ENCODE results near the gene BCL2.

The BCL2 gene

DNA sequence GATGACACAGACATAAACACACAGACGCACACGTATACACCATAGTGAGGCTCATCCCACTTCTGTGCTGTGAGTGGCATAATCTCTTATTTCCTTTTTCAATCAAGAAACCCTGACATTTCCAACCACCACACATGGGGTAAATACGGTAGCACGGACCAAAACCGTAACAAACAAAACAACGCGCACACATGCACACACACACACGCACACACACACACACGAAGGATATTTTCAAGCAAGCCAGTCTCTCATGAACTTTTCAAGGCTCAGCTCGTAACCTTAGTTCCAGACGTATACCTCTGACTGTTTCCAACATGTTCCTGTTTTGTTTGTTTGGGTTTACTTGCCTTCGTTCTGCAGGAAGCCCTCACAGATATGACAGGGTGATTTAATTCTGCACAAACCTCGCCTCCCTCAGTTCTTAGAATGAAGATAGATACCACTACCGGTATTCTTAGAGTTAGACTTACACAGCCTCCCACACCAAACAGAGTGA, 119.8 kb downstream of the BCL2 start:
- H3K4me3 ChIP-seq (ENCODE audit: low read length): no peak overlapping the region
- peaks cover 35% of the 10 kb centered on the region for H3K36me3 ChIP-seq (replicated peaks; ENCODE audit: low read depth, low read length)
- no peak overlapping the region for H3K4me2 ChIP-seq (ENCODE audit: low read length)
- no peak overlapping the region for H2AFZ ChIP-seq (ENCODE audit: low read depth, low read length)
- H3K4me1 ChIP-seq (ENCODE audit: low read length): peaks cover 32% of the 10 kb centered on the region
- peaks cover 98% of the 10 kb centered on the region for H3K79me2 ChIP-seq (ENCODE audit: low read length)
- no peak overlapping the region for H3K27ac ChIP-seq (ENCODE audit: low read length)
- H3K9me3 ChIP-seq (ENCODE audit: insufficient read depth, low read length): no peaks in the 10 kb centered on the region
- no peaks in the 10 kb centered on the region for H3K27me3 ChIP-seq (ENCODE audit: low read depth, low read length)
- H3K9ac ChIP-seq (ENCODE audit: low read length): no peak overlapping the region
- no peak for TF ChIP-seq EZH2phosphoT487 (IDR thresholded peaks at IDR 0.05; ENCODE audit: low read depth)
- TF ChIP-seq, protein P1, sequence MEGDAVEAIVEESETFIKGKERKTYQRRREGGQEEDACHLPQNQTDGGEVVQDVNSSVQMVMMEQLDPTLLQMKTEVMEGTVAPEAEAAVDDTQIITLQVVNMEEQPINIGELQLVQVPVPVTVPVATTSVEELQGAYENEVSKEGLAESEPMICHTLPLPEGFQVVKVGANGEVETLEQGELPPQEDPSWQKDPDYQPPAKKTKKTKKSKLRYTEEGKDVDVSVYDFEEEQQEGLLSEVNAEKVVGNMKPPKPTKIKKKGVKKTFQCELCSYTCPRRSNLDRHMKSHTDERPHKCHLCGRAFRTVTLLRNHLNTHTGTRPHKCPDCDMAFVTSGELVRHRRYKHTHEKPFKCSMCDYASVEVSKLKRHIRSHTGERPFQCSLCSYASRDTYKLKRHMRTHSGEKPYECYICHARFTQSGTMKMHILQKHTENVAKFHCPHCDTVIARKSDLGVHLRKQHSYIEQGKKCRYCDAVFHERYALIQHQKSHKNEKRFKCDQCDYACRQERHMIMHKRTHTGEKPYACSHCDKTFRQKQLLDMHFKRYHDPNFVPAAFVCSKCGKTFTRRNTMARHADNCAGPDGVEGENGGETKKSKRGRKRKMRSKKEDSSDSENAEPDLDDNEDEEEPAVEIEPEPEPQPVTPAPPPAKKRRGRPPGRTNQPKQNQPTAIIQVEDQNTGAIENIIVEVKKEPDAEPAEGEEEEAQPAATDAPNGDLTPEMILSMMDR (IDR thresholded peaks at IDR 0.05; ENCODE audit: low read depth, low read length): no peak
- peaks cover 96% of the 10 kb centered on the region for H4K20me1 ChIP-seq (ENCODE audit: insufficient read depth, low read length)

DNA sequence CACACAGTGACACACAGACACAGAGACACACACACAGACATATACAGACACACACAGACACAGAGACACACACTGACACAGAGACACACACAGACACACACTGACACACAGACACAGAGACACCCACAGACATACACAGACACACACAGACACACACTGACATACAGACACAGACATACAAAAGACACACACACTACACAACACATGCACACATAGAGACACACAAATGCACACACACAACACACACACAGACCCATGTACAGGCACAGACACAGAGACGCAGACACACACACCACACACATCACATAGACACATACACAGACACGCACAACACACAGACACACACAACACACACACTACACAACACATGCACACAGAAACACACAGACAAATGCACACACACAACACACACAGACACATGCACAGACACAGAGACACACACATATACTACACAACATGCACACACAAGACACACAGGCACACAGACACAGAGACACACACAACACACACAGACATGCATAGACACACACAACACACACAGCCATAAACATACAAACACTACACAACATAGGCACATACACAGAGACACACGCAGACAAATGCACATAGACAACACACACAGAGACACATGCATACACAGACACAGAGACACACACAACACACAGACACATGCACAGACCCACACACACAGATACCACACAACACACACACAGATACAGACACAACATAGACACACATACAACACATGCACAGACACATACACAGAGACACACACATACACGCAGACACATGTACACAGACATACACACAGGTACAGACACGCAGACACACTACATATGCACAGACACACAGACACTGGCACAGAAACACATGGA, 120.5 kb downstream of the BCL2 start:
- no peak overlapping the region for H3K9ac ChIP-seq (ENCODE audit: low read length)
- peaks cover 34% of the 10 kb centered on the region for H3K36me3 ChIP-seq (replicated peaks; ENCODE audit: low read depth, low read length)
- peaks cover 95% of the 10 kb centered on the region for H4K20me1 ChIP-seq (ENCODE audit: insufficient read depth, low read length)
- no peaks in the 10 kb centered on the region for H3K9me3 ChIP-seq (ENCODE audit: insufficient read depth, low read length)
- TF ChIP-seq, protein P1 (IDR thresholded peaks at IDR 0.05; ENCODE audit: low read depth, low read length): no peak
- no peak for TF ChIP-seq EZH2phosphoT487 (IDR thresholded peaks at IDR 0.05; ENCODE audit: low read depth)
- no peak overlapping the region for H3K4me3 ChIP-seq (ENCODE audit: low read length)
- no peak overlapping the region for H3K27ac ChIP-seq (ENCODE audit: low read length)
- no peaks in the 10 kb centered on the region for H3K27me3 ChIP-seq (ENCODE audit: low read depth, low read length)
- peaks cover 98% of the 10 kb centered on the region for H3K79me2 ChIP-seq (ENCODE audit: low read length)
- peak overlapping the region; percentile 36 for H3K4me2 ChIP-seq (ENCODE audit: low read length)
- H3K4me1 ChIP-seq (ENCODE audit: low read length): peaks cover 32% of the 10 kb centered on the region
- H2AFZ ChIP-seq (ENCODE audit: low read depth, low read length): no peak overlapping the region

DNA sequence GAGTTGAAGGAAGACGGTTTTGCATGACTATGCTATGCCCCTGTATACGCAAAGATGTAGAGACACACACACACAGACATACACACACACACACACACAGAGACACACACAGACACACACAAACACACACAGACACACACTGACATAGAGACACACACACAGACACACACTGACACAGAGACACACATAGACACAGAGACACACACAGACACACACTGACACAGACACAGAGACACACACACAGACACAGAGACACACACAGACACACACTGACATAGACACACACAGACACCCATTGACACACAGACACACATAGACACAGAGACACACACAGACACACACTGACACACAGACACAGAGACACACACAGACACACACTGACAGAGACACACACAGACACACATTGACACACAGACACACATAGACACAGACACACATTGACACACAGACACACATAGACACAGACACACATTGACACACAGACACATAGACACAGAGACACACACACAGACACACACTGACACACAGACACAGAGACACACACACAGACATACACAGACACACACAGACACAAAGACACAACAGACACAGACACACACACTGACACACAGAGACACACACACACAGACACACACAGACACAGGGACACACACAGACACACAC, 121.3 kb downstream of the BCL2 start:
- peaks cover 98% of the 10 kb centered on the region for H3K79me2 ChIP-seq (ENCODE audit: low read length)
- H3K9me3 ChIP-seq (ENCODE audit: insufficient read depth, low read length): no peaks in the 10 kb centered on the region
- H3K9ac ChIP-seq (ENCODE audit: low read length): peak overlapping the region; percentile 3; the same call in 1 of the 2 replicates
- H3K27ac ChIP-seq (ENCODE audit: low read length): peak overlapping the region; percentile 21
- H3K4me3 ChIP-seq (ENCODE audit: low read length): peak overlapping the region; percentile 5; the same call in 1 of the 2 replicates
- TF ChIP-seq, protein P1 (IDR thresholded peaks at IDR 0.05; ENCODE audit: low read depth, low read length): no peak
- no peak for TF ChIP-seq EZH2phosphoT487 (IDR thresholded peaks at IDR 0.05; ENCODE audit: low read depth)
- peaks cover 40% of the 10 kb centered on the region for H3K4me1 ChIP-seq (ENCODE audit: low read length)
- H3K27me3 ChIP-seq (ENCODE audit: low read depth, low read length): no peaks in the 10 kb centered on the region
- H3K4me2 ChIP-seq (ENCODE audit: low read length): peak overlapping the region; percentile 36
- H2AFZ ChIP-seq (ENCODE audit: low read depth, low read length): no peak overlapping the region
- peaks cover 95% of the 10 kb centered on the region for H4K20me1 ChIP-seq (ENCODE audit: insufficient read depth, low read length)
- peaks cover 31% of the 10 kb centered on the region for H3K36me3 ChIP-seq (replicated peaks; ENCODE audit: low read depth, low read length)
